Measurements from ENCODE around the gene SYNDIG1. TPM values are rescaled to one million over a fixed set of nuclear protein-coding genes. Genes with fewer than 3 reads are reported as not detected.

The SYNDIG1 gene
- polyA plus RNA-seq, 2 of the 4 experiments (the other 2 are of a cell fraction) = 0.96 to 2.6 TPM

DNA sequence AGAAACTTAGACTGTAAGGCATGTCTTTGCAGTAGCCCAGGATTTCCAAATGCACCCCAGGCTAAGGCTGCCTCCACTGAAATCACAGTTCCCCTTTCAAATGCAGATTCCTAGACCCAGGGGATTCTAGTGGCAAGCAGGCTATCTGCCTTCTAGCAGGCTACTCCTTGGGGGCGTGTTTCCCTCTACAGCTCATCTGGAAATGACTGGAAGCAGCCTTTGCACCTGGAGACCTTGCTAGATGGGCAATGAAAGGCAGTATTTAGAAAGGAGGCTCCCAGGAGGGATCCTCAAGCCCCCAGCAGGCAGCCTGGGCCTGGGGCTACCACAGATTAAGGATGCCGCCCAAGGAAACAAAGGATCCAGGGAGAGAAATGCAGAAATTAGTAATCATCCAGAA, 26.0 kb upstream of the SYNDIG1 start:
- WGBS (ENCODE audit: missing lambda C conversion rate) = 31% methylated on average over 2 of the region's 2 CpGs
- H3K4me3 ChIP-seq = no peak overlapping the region
- ChIA-PET CTCF (interaction anchor here (0.6 to 3.9 kb wide), 3 partner anchors 10 to 404 kb away, joined by 5 to 16 read pairs (median 5); no protein-coding TSS in a partner anchor), POLR2A (no interaction called here)
- H3K27ac ChIP-seq = no peak overlapping the region
- ATAC-seq (no peak), DNase-seq (ENCODE audit: low read depth in 1 of 2, low spot score in 1 of 2) (no peak), FAIRE-seq (no peak)
- H3K4me2 ChIP-seq = no peak overlapping the region
- no peaks in the 10 kb centered on the region for H3K4me1 ChIP-seq
- H3K9me3 ChIP-seq = no peaks in the 10 kb centered on the region
- no peak for TF ChIP-seq CBX8 (IDR thresholded peaks at IDR 0.05)
- TF ChIP-seq HDAC2 (IDR thresholded peaks at IDR 0.05) = no peak
- TF ChIP-seq HOXB13 (CRISPR knock-in tag; IDR thresholded peaks at IDR 0.05; ENCODE audit: low read depth) = no peak
- TF ChIP-seq HOXA7 (CRISPR knock-in tag; IDR thresholded peaks at IDR 0.05) = no peak
- TF ChIP-seq, protein P1, sequence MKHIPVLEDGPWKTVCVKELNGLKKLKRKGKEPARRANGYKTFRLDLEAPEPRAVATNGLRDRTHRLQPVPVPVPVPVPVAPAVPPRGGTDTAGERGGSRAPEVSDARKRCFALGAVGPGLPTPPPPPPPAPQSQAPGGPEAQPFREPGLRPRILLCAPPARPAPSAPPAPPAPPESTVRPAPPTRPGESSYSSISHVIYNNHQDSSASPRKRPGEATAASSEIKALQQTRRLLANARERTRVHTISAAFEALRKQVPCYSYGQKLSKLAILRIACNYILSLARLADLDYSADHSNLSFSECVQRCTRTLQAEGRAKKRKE (CRISPR knock-in tag; IDR thresholded peaks at IDR 0.05; ENCODE audit: low read depth) = no peak
- TF ChIP-seq, protein P2, sequence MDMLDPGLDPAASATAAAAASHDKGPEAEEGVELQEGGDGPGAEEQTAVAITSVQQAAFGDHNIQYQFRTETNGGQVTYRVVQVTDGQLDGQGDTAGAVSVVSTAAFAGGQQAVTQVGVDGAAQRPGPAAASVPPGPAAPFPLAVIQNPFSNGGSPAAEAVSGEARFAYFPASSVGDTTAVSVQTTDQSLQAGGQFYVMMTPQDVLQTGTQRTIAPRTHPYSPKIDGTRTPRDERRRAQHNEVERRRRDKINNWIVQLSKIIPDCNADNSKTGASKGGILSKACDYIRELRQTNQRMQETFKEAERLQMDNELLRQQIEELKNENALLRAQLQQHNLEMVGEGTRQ (IDR thresholded peaks at IDR 0.05) = no peak
- no peak for TF ChIP-seq KDM5A (IDR thresholded peaks at IDR 0.05)
- TF ChIP-seq GATA3 (IDR thresholded peaks at IDR 0.05; ENCODE audit: borderline replicate concordance) = no peak
- TF ChIP-seq EP300 (IDR thresholded peaks at IDR 0.05) = no peak
- no peak for TF ChIP-seq RNF2 (IDR thresholded peaks at IDR 0.05; ENCODE audit: borderline replicate concordance, low read depth)
- TF ChIP-seq NR3C1 (IDR thresholded peaks at IDR 0.05) = no peak
- TF ChIP-seq RCOR1 (IDR thresholded peaks at IDR 0.05; ENCODE audit: low read depth, low read length) = no peak
- TF ChIP-seq POLR2A (IDR thresholded peaks at IDR 0.05; ENCODE audit: low read length) = no peak
- no peak for TF ChIP-seq FOSB (CRISPR knock-in tag; IDR thresholded peaks at IDR 0.05)
- no peak for TF ChIP-seq HEYL (CRISPR knock-in tag; IDR thresholded peaks at IDR 0.05)
- no peak for TF ChIP-seq MAFK (IDR thresholded peaks at IDR 0.05; ENCODE audit: partially characterized antibody)
- no peak for TF ChIP-seq BHLHE40 (IDR thresholded peaks at IDR 0.05; ENCODE audit: low read depth, low read length)
- TF ChIP-seq, protein P3, sequence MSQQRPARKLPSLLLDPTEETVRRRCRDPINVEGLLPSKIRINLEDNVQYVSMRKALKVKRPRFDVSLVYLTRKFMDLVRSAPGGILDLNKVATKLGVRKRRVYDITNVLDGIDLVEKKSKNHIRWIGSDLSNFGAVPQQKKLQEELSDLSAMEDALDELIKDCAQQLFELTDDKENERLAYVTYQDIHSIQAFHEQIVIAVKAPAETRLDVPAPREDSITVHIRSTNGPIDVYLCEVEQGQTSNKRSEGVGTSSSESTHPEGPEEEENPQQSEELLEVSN (IDR thresholded peaks at IDR 0.05; ENCODE audit: borderline replicate concordance, low read depth) = no peak
- no peak for TF ChIP-seq MAZ (IDR thresholded peaks at IDR 0.05; ENCODE audit: borderline replicate concordance, low read depth, low read length)
- TF ChIP-seq, protein P4, sequence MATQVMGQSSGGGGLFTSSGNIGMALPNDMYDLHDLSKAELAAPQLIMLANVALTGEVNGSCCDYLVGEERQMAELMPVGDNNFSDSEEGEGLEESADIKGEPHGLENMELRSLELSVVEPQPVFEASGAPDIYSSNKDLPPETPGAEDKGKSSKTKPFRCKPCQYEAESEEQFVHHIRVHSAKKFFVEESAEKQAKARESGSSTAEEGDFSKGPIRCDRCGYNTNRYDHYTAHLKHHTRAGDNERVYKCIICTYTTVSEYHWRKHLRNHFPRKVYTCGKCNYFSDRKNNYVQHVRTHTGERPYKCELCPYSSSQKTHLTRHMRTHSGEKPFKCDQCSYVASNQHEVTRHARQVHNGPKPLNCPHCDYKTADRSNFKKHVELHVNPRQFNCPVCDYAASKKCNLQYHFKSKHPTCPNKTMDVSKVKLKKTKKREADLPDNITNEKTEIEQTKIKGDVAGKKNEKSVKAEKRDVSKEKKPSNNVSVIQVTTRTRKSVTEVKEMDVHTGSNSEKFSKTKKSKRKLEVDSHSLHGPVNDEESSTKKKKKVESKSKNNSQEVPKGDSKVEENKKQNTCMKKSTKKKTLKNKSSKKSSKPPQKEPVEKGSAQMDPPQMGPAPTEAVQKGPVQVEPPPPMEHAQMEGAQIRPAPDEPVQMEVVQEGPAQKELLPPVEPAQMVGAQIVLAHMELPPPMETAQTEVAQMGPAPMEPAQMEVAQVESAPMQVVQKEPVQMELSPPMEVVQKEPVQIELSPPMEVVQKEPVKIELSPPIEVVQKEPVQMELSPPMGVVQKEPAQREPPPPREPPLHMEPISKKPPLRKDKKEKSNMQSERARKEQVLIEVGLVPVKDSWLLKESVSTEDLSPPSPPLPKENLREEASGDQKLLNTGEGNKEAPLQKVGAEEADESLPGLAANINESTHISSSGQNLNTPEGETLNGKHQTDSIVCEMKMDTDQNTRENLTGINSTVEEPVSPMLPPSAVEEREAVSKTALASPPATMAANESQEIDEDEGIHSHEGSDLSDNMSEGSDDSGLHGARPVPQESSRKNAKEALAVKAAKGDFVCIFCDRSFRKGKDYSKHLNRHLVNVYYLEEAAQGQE (IDR thresholded peaks at IDR 0.05) = no peak

DNA sequence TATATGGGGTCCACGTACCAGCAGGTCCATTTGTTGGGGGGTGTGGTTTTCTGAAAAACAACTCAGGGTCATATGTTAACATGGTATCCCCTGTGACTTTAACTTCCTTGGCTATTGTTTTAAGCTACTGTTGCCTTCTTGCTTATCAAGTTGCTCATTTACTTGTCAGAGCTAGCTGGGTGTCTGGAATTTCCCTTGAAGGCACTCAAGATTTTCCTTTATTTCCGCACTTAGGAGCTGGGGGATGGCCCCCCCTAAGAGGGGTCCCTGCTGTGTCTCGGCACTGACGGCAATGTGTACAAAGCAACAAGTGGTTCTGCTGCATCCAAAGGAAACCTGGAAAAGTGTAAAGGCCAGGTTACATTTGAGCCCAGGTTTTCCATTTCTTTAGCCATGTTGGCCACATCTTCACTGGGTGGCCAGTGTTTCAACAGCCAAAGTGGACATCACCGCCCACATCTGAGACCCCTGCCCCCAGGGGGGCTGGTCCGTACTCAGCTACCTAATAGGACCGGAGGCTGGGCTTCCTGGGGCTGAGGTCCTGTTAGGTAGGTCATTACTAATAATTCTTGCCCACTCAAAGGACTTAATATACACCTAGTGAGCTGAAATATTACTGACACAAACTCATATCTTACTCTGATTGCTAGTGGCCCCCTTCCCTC, 24.8 kb upstream of the SYNDIG1 start:
- ChIA-PET POLR2A (no interaction called here), CTCF (interaction anchor here (1.1 to 3.9 kb wide), 5 partner anchors 9 to 475 kb away, joined by 3 to 16 read pairs (median 4); no protein-coding TSS in a partner anchor)
- no peak overlapping the region for H3K4me3 ChIP-seq
- no peak overlapping the region for H3K4me2 ChIP-seq
- WGBS (ENCODE audit: missing lambda C conversion rate) = 23% methylated on average over 7 of the region's 7 CpGs
- ATAC-seq (no peak), FAIRE-seq (no peak), DNase-seq (ENCODE audit: low read depth in 1 of 2, low spot score in 1 of 2) (no peak)
- no peak for TF ChIP-seq NPAS2 (CRISPR knock-in tag; IDR thresholded peaks at IDR 0.05; ENCODE audit: borderline replicate concordance)
- no peak for TF ChIP-seq KDM5A (IDR thresholded peaks at IDR 0.05)
- TF ChIP-seq PHF8 (IDR thresholded peaks at IDR 0.05; ENCODE audit: borderline replicate concordance, low read depth) = no peak
- TF ChIP-seq GATA3 (IDR thresholded peaks at IDR 0.05; ENCODE audit: borderline replicate concordance) = no peak
- no peak for TF ChIP-seq FOXS1 (CRISPR knock-in tag; IDR thresholded peaks at IDR 0.05)
- TF ChIP-seq HEYL (CRISPR knock-in tag; IDR thresholded peaks at IDR 0.05) = no peak
- TF ChIP-seq ZFP36 (IDR thresholded peaks at IDR 0.05; ENCODE audit: borderline replicate concordance, partially characterized antibody) = no peak
- no peak for TF ChIP-seq TFCP2L1 (CRISPR knock-in tag; IDR thresholded peaks at IDR 0.05)
- H3K4me1 ChIP-seq = no peaks in the 10 kb centered on the region
- H3K27ac ChIP-seq = no peak overlapping the region
- no peaks in the 10 kb centered on the region for H3K9me3 ChIP-seq
